PC-3 (cell line): Measurements from ENCODE around the gene GPR18.

Experiments used
- EZH2 ChIP-seq: fragments of 300-600 bp; sonication (generic); IDR thresholded peaks from one replicate; pipeline ENCODE4 v1.6.1; 2017; ENCODE audit warnings: antibody characterized with exemption, mild to moderate bottlenecking, low read length; ENCODE audit not compliant: unreplicated experiment
- EZH2phosphoT487 ChIP-seq: fragments of 300-600 bp; sonication (generic); IDR thresholded peaks from 2 replicates; pipeline ENCODE4 v1.6.1; 2018; ENCODE audit warnings: mild to moderate bottlenecking, antibody characterized with exemption, low read length, borderline replicate concordance
- TF ChIP-seq, protein P1 (sequence below): fragments of 300-600 bp; sonication (generic); conservative IDR thresholded peaks from 2 replicates; pipeline ENCODE4 v1.5.1; 2017; ENCODE audit warnings: antibody characterized with exemption, low read depth, mild to moderate bottlenecking, low read length

DNA sequence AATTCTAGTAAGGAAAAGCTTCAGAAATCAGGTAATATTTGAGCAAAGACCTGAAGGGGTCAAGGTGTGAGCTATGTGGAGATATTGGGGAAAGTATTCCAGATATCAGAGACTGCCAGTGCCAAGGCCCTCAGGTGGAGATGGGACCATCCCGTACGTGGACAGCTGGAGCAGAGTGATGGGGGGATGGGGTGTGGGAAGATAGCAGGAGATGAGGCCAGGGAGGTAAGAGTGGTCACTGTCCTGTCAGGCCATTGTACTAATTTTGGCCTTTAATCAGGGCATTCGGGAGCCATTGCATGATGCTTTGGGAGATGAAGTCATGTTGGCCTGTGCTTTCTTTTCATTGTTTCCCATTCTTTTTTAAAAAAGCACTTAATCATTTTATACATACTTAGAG lies 13.1 kb upstream of the GPR18 start:
- TF ChIP-seq, protein P1, sequence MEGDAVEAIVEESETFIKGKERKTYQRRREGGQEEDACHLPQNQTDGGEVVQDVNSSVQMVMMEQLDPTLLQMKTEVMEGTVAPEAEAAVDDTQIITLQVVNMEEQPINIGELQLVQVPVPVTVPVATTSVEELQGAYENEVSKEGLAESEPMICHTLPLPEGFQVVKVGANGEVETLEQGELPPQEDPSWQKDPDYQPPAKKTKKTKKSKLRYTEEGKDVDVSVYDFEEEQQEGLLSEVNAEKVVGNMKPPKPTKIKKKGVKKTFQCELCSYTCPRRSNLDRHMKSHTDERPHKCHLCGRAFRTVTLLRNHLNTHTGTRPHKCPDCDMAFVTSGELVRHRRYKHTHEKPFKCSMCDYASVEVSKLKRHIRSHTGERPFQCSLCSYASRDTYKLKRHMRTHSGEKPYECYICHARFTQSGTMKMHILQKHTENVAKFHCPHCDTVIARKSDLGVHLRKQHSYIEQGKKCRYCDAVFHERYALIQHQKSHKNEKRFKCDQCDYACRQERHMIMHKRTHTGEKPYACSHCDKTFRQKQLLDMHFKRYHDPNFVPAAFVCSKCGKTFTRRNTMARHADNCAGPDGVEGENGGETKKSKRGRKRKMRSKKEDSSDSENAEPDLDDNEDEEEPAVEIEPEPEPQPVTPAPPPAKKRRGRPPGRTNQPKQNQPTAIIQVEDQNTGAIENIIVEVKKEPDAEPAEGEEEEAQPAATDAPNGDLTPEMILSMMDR = no peak
- TF ChIP-seq EZH2 = no peak
- TF ChIP-seq EZH2phosphoT487 = no peak
